GM19193 (cell line): ENCODE results near the gene CASQ2.

Experiments
- POLR2A ChIP-seq: IDR thresholded peaks from 4 replicates; pipeline ENCODE4 v1.6.1; 2011; ENCODE audit not compliant: insufficient read depth, insufficient read length; ENCODE audit errors: extremely low read depth

Gene CASQ2

GRCh38 chr1:115791816-115792215 lies 23.3 kb upstream of the CASQ2 start:
- no peak for TF ChIP-seq POLR2A

GRCh38 chr1:115790846-115791245 lies 22.3 kb upstream of the CASQ2 start:
- TF ChIP-seq POLR2A, result no peak

GRCh38 chr1:115790356-115790755 lies 21.8 kb upstream of the CASQ2 start:
- no peak for TF ChIP-seq POLR2A

- no peak for TF ChIP-seq POLR2A
Observed at GRCh38 chr1:115783311-115783710, 14.8 kb upstream of the CASQ2 start.

GRCh38 chr1:115782571-115783281 lies 14.2 kb upstream of the CASQ2 start:
- no peak for TF ChIP-seq POLR2A

- TF ChIP-seq POLR2A, result no peak
Observed at GRCh38 chr1:115781851-115782250, 13.3 kb upstream of the CASQ2 start.

- no peak for TF ChIP-seq POLR2A
Observed at GRCh38 chr1:115781343-115781742, 12.8 kb upstream of the CASQ2 start.

- TF ChIP-seq POLR2A, result no peak
Observed at GRCh38 chr1:115771847-115772457, 3.4 kb upstream of the CASQ2 start.

GRCh38 chr1:115771094-115771846 lies 2.8 kb upstream of the CASQ2 start:
- TF ChIP-seq POLR2A, result no peak

GRCh38 chr1:115767403-115767802 lies 1.1 kb downstream of the CASQ2 start:
- TF ChIP-seq POLR2A, result no peak

- no peak for TF ChIP-seq POLR2A
Observed at GRCh38 chr1:115765091-115765490, 3.4 kb downstream of the CASQ2 start.

- no peak for TF ChIP-seq POLR2A
Observed at GRCh38 chr1:115764541-115764940, 4.0 kb downstream of the CASQ2 start.

- TF ChIP-seq POLR2A, result no peak
Observed at GRCh38 chr1:115762779-115763178, 5.7 kb downstream of the CASQ2 start.

GRCh38 chr1:115761601-115762302 lies 6.8 kb downstream of the CASQ2 start:
- TF ChIP-seq POLR2A, result no peak

GRCh38 chr1:115757856-115758255 lies 10.7 kb downstream of the CASQ2 start:
- TF ChIP-seq POLR2A, result no peak
